ENCODE data around the gene B4GALT1.

- TF ChIP-seq CTCF (IDR thresholded peaks at IDR 0.05) (no peak), POLR2A (IDR thresholded peaks at IDR 0.05) (no peak)
Observed at GRCh38 chr9:33143241-33143661, 23.9 kb downstream of the B4GALT1 start.
